ENCODE results near the gene FMNL2.

DNA sequence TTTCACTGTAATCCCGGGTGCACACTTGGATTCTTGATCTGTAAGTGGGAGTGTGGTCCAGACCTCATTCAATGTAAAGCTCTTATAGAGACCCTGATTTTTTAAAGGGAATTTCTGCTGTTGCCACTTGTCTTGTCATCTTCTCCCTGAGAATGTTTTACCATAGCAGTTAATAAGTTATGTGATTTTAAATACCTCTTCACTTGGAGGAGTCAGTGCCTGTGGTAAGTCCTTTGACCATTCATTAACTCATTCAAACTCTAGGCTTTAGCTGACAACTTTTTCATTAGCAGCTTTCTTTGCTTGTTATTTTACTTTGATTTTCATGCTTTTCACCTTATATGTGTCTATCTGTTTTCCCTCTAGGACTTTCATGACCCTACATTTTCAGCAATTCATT lies 51.3 kb downstream of the FMNL2 start:
- TF ChIP-seq, protein P1, sequence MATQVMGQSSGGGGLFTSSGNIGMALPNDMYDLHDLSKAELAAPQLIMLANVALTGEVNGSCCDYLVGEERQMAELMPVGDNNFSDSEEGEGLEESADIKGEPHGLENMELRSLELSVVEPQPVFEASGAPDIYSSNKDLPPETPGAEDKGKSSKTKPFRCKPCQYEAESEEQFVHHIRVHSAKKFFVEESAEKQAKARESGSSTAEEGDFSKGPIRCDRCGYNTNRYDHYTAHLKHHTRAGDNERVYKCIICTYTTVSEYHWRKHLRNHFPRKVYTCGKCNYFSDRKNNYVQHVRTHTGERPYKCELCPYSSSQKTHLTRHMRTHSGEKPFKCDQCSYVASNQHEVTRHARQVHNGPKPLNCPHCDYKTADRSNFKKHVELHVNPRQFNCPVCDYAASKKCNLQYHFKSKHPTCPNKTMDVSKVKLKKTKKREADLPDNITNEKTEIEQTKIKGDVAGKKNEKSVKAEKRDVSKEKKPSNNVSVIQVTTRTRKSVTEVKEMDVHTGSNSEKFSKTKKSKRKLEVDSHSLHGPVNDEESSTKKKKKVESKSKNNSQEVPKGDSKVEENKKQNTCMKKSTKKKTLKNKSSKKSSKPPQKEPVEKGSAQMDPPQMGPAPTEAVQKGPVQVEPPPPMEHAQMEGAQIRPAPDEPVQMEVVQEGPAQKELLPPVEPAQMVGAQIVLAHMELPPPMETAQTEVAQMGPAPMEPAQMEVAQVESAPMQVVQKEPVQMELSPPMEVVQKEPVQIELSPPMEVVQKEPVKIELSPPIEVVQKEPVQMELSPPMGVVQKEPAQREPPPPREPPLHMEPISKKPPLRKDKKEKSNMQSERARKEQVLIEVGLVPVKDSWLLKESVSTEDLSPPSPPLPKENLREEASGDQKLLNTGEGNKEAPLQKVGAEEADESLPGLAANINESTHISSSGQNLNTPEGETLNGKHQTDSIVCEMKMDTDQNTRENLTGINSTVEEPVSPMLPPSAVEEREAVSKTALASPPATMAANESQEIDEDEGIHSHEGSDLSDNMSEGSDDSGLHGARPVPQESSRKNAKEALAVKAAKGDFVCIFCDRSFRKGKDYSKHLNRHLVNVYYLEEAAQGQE (IDR thresholded peaks at IDR 0.05; ENCODE audit: unreplicated experiment): no peak
- TF ChIP-seq POLR2AphosphoS5 (IDR thresholded peaks at IDR 0.05; ENCODE audit: low read depth) (no peak), EZH2 (IDR thresholded peaks at IDR 0.05; ENCODE audit: low read depth, unreplicated experiment) (no peak), CREB1 (CRISPR knock-in tag; IDR thresholded peaks at IDR 0.05; ENCODE audit: low read depth) (no peak), EZH2phosphoT487 (IDR thresholded peaks at IDR 0.05; ENCODE audit: unreplicated experiment) (no peak), JUNB (IDR thresholded peaks at IDR 0.05; ENCODE audit: unreplicated experiment) (no peak), ZNF331 (CRISPR knock-in tag; IDR thresholded peaks at IDR 0.05; ENCODE audit: low read depth) (no peak), NANOG (IDR thresholded peaks at IDR 0.05; ENCODE audit: borderline replicate concordance) (no peak), ZNF114 (CRISPR knock-in tag; IDR thresholded peaks at IDR 0.05) (no peak), STAT1 (IDR thresholded peaks at IDR 0.05; ENCODE audit: unreplicated experiment) (no peak)
- TF ChIP-seq, protein P2, sequence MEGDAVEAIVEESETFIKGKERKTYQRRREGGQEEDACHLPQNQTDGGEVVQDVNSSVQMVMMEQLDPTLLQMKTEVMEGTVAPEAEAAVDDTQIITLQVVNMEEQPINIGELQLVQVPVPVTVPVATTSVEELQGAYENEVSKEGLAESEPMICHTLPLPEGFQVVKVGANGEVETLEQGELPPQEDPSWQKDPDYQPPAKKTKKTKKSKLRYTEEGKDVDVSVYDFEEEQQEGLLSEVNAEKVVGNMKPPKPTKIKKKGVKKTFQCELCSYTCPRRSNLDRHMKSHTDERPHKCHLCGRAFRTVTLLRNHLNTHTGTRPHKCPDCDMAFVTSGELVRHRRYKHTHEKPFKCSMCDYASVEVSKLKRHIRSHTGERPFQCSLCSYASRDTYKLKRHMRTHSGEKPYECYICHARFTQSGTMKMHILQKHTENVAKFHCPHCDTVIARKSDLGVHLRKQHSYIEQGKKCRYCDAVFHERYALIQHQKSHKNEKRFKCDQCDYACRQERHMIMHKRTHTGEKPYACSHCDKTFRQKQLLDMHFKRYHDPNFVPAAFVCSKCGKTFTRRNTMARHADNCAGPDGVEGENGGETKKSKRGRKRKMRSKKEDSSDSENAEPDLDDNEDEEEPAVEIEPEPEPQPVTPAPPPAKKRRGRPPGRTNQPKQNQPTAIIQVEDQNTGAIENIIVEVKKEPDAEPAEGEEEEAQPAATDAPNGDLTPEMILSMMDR (conservative IDR thresholded peaks at IDR 0.05; ENCODE audit: low read depth in 2 of 2): no peak
- TF ChIP-seq, protein P3, sequence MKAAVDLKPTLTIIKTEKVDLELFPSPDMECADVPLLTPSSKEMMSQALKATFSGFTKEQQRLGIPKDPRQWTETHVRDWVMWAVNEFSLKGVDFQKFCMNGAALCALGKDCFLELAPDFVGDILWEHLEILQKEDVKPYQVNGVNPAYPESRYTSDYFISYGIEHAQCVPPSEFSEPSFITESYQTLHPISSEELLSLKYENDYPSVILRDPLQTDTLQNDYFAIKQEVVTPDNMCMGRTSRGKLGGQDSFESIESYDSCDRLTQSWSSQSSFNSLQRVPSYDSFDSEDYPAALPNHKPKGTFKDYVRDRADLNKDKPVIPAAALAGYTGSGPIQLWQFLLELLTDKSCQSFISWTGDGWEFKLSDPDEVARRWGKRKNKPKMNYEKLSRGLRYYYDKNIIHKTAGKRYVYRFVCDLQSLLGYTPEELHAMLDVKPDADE (IDR thresholded peaks at IDR 0.05): no peak
- TF ChIP-seq, protein P4, sequence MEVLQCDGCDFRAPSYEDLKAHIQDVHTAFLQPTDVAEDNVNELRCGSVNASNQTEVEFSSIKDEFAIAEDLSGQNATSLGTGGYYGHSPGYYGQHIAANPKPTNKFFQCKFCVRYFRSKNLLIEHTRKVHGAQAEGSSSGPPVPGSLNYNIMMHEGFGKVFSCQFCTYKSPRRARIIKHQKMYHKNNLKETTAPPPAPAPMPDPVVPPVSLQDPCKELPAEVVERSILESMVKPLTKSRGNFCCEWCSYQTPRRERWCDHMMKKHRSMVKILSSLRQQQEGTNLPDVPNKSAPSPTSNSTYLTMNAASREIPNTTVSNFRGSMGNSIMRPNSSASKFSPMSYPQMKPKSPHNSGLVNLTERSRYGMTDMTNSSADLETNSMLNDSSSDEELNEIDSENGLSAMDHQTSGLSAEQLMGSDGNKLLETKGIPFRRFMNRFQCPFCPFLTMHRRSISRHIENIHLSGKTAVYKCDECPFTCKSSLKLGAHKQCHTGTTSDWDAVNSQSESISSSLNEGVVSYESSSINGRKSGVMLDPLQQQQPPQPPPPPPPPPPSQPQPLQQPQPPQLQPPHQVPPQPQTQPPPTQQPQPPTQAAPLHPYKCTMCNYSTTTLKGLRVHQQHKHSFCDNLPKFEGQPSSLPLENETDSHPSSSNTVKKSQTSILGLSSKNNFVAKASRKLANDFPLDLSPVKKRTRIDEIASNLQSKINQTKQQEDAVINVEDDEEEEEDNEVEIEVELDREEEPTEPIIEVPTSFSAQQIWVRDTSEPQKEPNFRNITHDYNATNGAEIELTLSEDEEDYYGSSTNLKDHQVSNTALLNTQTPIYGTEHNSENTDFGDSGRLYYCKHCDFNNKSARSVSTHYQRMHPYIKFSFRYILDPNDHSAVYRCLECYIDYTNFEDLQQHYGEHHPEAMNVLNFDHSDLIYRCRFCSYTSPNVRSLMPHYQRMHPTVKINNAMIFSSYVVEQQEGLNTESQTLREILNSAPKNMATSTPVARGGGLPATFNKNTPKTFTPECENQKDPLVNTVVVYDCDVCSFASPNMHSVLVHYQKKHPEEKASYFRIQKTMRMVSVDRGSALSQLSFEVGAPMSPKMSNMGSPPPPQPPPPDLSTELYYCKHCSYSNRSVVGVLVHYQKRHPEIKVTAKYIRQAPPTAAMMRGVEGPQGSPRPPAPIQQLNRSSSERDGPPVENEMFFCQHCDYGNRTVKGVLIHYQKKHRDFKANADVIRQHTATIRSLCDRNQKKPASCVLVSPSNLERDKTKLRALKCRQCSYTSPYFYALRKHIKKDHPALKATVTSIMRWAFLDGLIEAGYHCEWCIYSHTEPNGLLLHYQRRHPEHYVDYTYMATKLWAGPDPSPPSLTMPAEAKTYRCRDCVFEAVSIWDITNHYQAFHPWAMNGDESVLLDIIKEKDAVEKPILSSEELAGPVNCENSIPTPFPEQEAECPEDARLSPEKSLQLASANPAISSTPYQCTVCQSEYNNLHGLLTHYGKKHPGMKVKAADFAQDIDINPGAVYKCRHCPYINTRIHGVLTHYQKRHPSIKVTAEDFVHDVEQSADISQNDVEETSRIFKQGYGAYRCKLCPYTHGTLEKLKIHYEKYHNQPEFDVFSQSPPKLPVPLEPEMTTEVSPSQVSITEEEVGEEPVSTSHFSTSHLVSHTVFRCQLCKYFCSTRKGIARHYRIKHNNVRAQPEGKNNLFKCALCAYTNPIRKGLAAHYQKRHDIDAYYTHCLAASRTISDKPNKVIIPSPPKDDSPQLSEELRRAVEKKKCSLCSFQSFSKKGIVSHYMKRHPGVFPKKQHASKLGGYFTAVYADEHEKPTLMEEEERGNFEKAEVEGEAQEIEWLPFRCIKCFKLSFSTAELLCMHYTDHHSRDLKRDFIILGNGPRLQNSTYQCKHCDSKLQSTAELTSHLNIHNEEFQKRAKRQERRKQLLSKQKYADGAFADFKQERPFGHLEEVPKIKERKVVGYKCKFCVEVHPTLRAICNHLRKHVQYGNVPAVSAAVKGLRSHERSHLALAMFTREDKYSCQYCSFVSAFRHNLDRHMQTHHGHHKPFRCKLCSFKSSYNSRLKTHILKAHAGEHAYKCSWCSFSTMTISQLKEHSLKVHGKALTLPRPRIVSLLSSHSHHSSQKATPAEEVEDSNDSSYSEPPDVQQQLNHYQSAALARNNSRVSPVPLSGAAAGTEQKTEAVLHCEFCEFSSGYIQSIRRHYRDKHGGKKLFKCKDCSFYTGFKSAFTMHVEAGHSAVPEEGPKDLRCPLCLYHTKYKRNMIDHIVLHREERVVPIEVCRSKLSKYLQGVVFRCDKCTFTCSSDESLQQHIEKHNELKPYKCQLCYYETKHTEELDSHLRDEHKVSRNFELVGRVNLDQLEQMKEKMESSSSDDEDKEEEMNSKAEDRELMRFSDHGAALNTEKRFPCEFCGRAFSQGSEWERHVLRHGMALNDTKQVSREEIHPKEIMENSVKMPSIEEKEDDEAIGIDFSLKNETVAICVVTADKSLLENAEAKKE (CRISPR knock-in tag; IDR thresholded peaks at IDR 0.05): no peak
